GM19099 (cell line): ENCODE results near the gene HOXB3.
A peak's percentile ranks its signal among the peaks of the same experiment; 100 is the strongest.

Experiments
- POLR2A ChIP-seq: IDR thresholded peaks from 3 replicates; pipeline ENCODE4 v1.6.1; 2011; ENCODE audit warnings: low read depth; ENCODE audit not compliant: insufficient read length; ENCODE audit errors: extremely low read depth

HOXB3 gene

GRCh38 chr17:48569240-48569582 lies 20.8 kb downstream of the HOXB3 start:
- TF ChIP-seq POLR2A: no peak

- TF ChIP-seq POLR2A: no peak
Observed at GRCh38 chr17:48568499-48569239, 21.4 kb downstream of the HOXB3 start.

GRCh38 chr17:48567646-48568354 lies 22.2 kb downstream of the HOXB3 start:
- TF ChIP-seq POLR2A: no peak

- TF ChIP-seq POLR2A: no peak
Observed at GRCh38 chr17:48567209-48567608, 22.8 kb downstream of the HOXB3 start.

- TF ChIP-seq POLR2A: no peak
Observed at GRCh38 chr17:48566717-48567116, 23.3 kb downstream of the HOXB3 start.

GRCh38 chr17:48565925-48566710 lies 23.9 kb downstream of the HOXB3 start:
- no peak for TF ChIP-seq POLR2A

- no peak for TF ChIP-seq POLR2A
Observed at GRCh38 chr17:48565022-48565554, 25.0 kb downstream of the HOXB3 start.

- TF ChIP-seq POLR2A: no peak
Observed at GRCh38 chr17:48564188-48565021, 25.6 kb downstream of the HOXB3 start.

GRCh38 chr17:48563867-48564187 lies 26.2 kb downstream of the HOXB3 start:
- no peak for TF ChIP-seq POLR2A

- TF ChIP-seq POLR2A: no peak
Observed at GRCh38 chr17:48563385-48563838, 26.6 kb downstream of the HOXB3 start.

GRCh38 chr17:48562934-48563333 lies 27.1 kb downstream of the HOXB3 start:
- TF ChIP-seq POLR2A: no peak

GRCh38 chr17:48561884-48562810 lies 27.9 kb downstream of the HOXB3 start:
- peak; percentile 59 for TF ChIP-seq POLR2A
